Activated CD4-positive, alpha-beta memory T cell treated with anti-CD3 and anti-CD28 coated beads, Interleukin-2, amount 10 ng/mL, durations not matched to agents 7 days and 5 days (primary cell): ENCODE data around the gene ADAMTSL3. TPM values are rescaled to one million over a fixed set of nuclear protein-coding genes. Genes with fewer than 3 reads are reported as not detected.

Experiments
- CTCF ChIA-PET: fragments of 350-600 bp; sonication (Branson Sonifier 250); formaldehyde crosslinking; loops from one replicate; lab custom pipeline; 2021; ENCODE audit warnings: antibody characterized with exemption, inconsistent platforms; lab: Charles Lee
- POLR2A ChIA-PET: fragments of 350-600 bp; sonication (Branson Sonifier 250); formaldehyde crosslinking; loops from one replicate; lab custom pipeline; 2021; ENCODE audit warnings: antibody characterized with exemption; lab: Charles Lee
- DNase-seq: peaks from one replicate; pipeline ENCODE4 v3.0.0-alpha.2; 2020
- H3K27ac Mint-ChIP-seq: one replicate; pipeline ENCODE4 v1.8.0; 2021; ENCODE audit warnings: mild to moderate bottlenecking, mixed read lengths
- H3K27me3 Mint-ChIP-seq: one replicate; pipeline ENCODE4 v1.8.0; 2021; ENCODE audit warnings: mixed read lengths
- H3K36me3 Mint-ChIP-seq: one replicate; pipeline ENCODE4 v1.8.0; 2021; ENCODE audit warnings: low read depth, mixed read lengths
- H3K4me1 Mint-ChIP-seq: one replicate; pipeline ENCODE4 v1.8.0; 2021; ENCODE audit warnings: mixed read lengths
- H3K4me3 Mint-ChIP-seq: one replicate; pipeline ENCODE4 v1.8.0; 2021; ENCODE audit warnings: mild to moderate bottlenecking, mixed read lengths
- H3K9me3 Mint-ChIP-seq: one replicate; pipeline ENCODE4 v1.8.0; 2021; ENCODE audit warnings: mixed read lengths
- total RNA-seq, 2 experiments: library from RNA; stranded (reverse); gene quantifications; one replicate each; pipeline ENCODE4 v1.2.3, GENCODE V29; 2021

ADAMTSL3 gene
- total RNA-seq, 2 experiments from 2014 or later: not detected

GRCh38 chr15:83905556-83906273, 251.8 kb downstream of the ADAMTSL3 start:
- Mint-ChIP-seq H3K4me3 (no peak overlapping the region), H3K27ac (no peak overlapping the region), H3K4me1 (no peaks in the 10 kb centered on the region), H3K27me3 (peaks cover 19% of the 10 kb centered on the region), H3K9me3 (no peaks in the 10 kb centered on the region), H3K36me3 (no peaks in the 10 kb centered on the region)
- CTCF ChIA-PET: no interaction called here
- POLR2A ChIA-PET: no interaction called here
- no peak for DNase-seq

- Mint-ChIP-seq H3K4me1 (no peaks in the 10 kb centered on the region), H3K36me3 (no peaks in the 10 kb centered on the region), H3K4me3 (no peak overlapping the region), H3K9me3 (no peaks in the 10 kb centered on the region), H3K27ac (no peak overlapping the region), H3K27me3 (peaks cover 23% of the 10 kb centered on the region)
- POLR2A ChIA-PET: no interaction called here
- no peak for DNase-seq
- CTCF ChIA-PET: no interaction called here
Observed at GRCh38 chr15:83911345-83911744, 257.4 kb downstream of the ADAMTSL3 start.

- ChIA-PET CTCF (interaction anchor here (0.7 kb wide), 1 partner anchor 32 kb away, joined by 3 read pairs; no protein-coding TSS in a partner anchor), POLR2A (no interaction called here)
- peaks cover 25% of the 10 kb centered on the region for H3K27me3 Mint-ChIP-seq
- no peak overlapping the region for H3K4me3 Mint-ChIP-seq
- H3K4me1 Mint-ChIP-seq: no peaks in the 10 kb centered on the region
- no peak overlapping the region for H3K27ac Mint-ChIP-seq
- no peaks in the 10 kb centered on the region for H3K36me3 Mint-ChIP-seq
- no peak for DNase-seq
- H3K9me3 Mint-ChIP-seq: no peaks in the 10 kb centered on the region
Observed at GRCh38 chr15:83912343-83912742, 258.4 kb downstream of the ADAMTSL3 start.

GRCh38 chr15:83913034-83913632, 259.2 kb downstream of the ADAMTSL3 start:
- Mint-ChIP-seq H3K27me3 (peaks cover 25% of the 10 kb centered on the region), H3K9me3 (no peaks in the 10 kb centered on the region)

GRCh38 chr15:83914906-83915305, 261.0 kb downstream of the ADAMTSL3 start:
- H3K4me3 Mint-ChIP-seq: no peak overlapping the region
- peaks cover 16% of the 10 kb centered on the region for H3K4me1 Mint-ChIP-seq
- ChIA-PET CTCF (no interaction called here), POLR2A (no interaction called here)
- DNase-seq: no peak
- peaks cover 23% of the 10 kb centered on the region for H3K27me3 Mint-ChIP-seq
- no peaks in the 10 kb centered on the region for H3K9me3 Mint-ChIP-seq
- no peaks in the 10 kb centered on the region for H3K36me3 Mint-ChIP-seq
- H3K27ac Mint-ChIP-seq: no peak overlapping the region

More at GRCh38 chr15:83913034-83913632, 259.2 kb downstream of the ADAMTSL3 start:
- Mint-ChIP-seq H3K4me1 (no peaks in the 10 kb centered on the region), H3K27ac (no peak overlapping the region), H3K4me3 (no peak overlapping the region), H3K36me3 (no peaks in the 10 kb centered on the region)
- ChIA-PET CTCF (no interaction called here), POLR2A (no interaction called here)
- DNase-seq: no peak

- DNase-seq: no peak
- ChIA-PET CTCF (no interaction called here), POLR2A (no interaction called here)
- peaks cover 20% of the 10 kb centered on the region for H3K4me1 Mint-ChIP-seq
- no peak overlapping the region for H3K27ac Mint-ChIP-seq
- H3K9me3 Mint-ChIP-seq: no peaks in the 10 kb centered on the region
- peaks cover 13% of the 10 kb centered on the region for H3K27me3 Mint-ChIP-seq
- H3K4me3 Mint-ChIP-seq: no peak overlapping the region
- no peaks in the 10 kb centered on the region for H3K36me3 Mint-ChIP-seq
Observed at GRCh38 chr15:83917432-83917831, 263.5 kb downstream of the ADAMTSL3 start.

- Mint-ChIP-seq H3K27ac (no peak overlapping the region), H3K4me1 (peaks cover 20% of the 10 kb centered on the region), H3K4me3 (no peak overlapping the region), H3K36me3 (no peaks in the 10 kb centered on the region), H3K27me3 (peaks cover 13% of the 10 kb centered on the region), H3K9me3 (no peaks in the 10 kb centered on the region)
- ChIA-PET CTCF (no interaction called here), POLR2A (no interaction called here)
- DNase-seq: no peak
Observed at GRCh38 chr15:83918011-83918410, 264.1 kb downstream of the ADAMTSL3 start.

- DNase-seq: peak; percentile 56
- no peaks in the 10 kb centered on the region for H3K36me3 Mint-ChIP-seq
- peak overlapping the region; percentile 63 for H3K27ac Mint-ChIP-seq
- peaks cover 13% of the 10 kb centered on the region for H3K27me3 Mint-ChIP-seq
- CTCF ChIA-PET: no interaction called here
- POLR2A ChIA-PET: interaction anchor here (0.6 to 1.1 kb wide), 2 partner anchors 8 to 34 kb away, joined by 3 read pairs; no protein-coding TSS in a partner anchor
- H3K9me3 Mint-ChIP-seq: no peaks in the 10 kb centered on the region
- peak overlapping the region; percentile 7 for H3K4me3 Mint-ChIP-seq
- H3K4me1 Mint-ChIP-seq: peaks cover 20% of the 10 kb centered on the region
Observed at GRCh38 chr15:83919319-83919830, 265.5 kb downstream of the ADAMTSL3 start.

GRCh38 chr15:83919978-83920510, 266.1 kb downstream of the ADAMTSL3 start:
- ChIA-PET CTCF (no interaction called here), POLR2A (no interaction called here)
- no peaks in the 10 kb centered on the region for H3K36me3 Mint-ChIP-seq
- no peak overlapping the region for H3K27ac Mint-ChIP-seq
- H3K4me1 Mint-ChIP-seq: peaks cover 20% of the 10 kb centered on the region
- no peak for DNase-seq
- peaks cover 11% of the 10 kb centered on the region for H3K27me3 Mint-ChIP-seq
- H3K4me3 Mint-ChIP-seq: no peak overlapping the region
- H3K9me3 Mint-ChIP-seq: no peaks in the 10 kb centered on the region

GRCh38 chr15:83922649-83923294, 268.8 kb downstream of the ADAMTSL3 start:
- Mint-ChIP-seq H3K27ac (no peak overlapping the region), H3K27me3 (peaks cover 6% of the 10 kb centered on the region), H3K4me3 (no peak overlapping the region), H3K9me3 (no peaks in the 10 kb centered on the region), H3K36me3 (no peaks in the 10 kb centered on the region), H3K4me1 (peaks cover 20% of the 10 kb centered on the region)
- ChIA-PET CTCF (no interaction called here), POLR2A (no interaction called here)
- no peak for DNase-seq

GRCh38 chr15:83926116-83926515, 272.2 kb downstream of the ADAMTSL3 start:
- POLR2A ChIA-PET: no interaction called here
- Mint-ChIP-seq H3K4me3 (no peak overlapping the region), H3K27me3 (peaks cover 2% of the 10 kb centered on the region), H3K4me1 (peaks cover 23% of the 10 kb centered on the region), H3K36me3 (no peaks in the 10 kb centered on the region), H3K27ac (no peak overlapping the region), H3K9me3 (no peaks in the 10 kb centered on the region)
- no peak for DNase-seq
- CTCF ChIA-PET: no interaction called here

- peaks cover under 1% of the 10 kb centered on the region for H3K9me3 Mint-ChIP-seq
- CTCF ChIA-PET: no interaction called here
- H3K27ac Mint-ChIP-seq: peak overlapping the region; percentile 61
- H3K4me3 Mint-ChIP-seq: no peak overlapping the region
- peaks cover 23% of the 10 kb centered on the region for H3K4me1 Mint-ChIP-seq
- no peak for DNase-seq
- H3K36me3 Mint-ChIP-seq: no peaks in the 10 kb centered on the region
- H3K27me3 Mint-ChIP-seq: peaks cover 2% of the 10 kb centered on the region
- POLR2A ChIA-PET: interaction anchor here (1.2 kb wide), 1 partner anchor 9 kb away, joined by 3 read pairs; no protein-coding TSS in a partner anchor
Observed at GRCh38 chr15:83927704-83928391, 273.9 kb downstream of the ADAMTSL3 start.
